HCT116 (cell line): ENCODE measurements around the gene MAST4. TPM values are rescaled to one million over a fixed set of nuclear protein-coding genes. Genes with fewer than 3 reads are reported as not detected.

Source experiments
- ATAC-seq: fragments of 200-7000 bp; cut with Tn5 transposase; 2 replicates; pipeline ENCODE4 v1.9.1; 2020; ENCODE audit warnings: mild to moderate bottlenecking, moderate library complexity
- BruUV-seq: library from RNA; stranded (reverse); fragments of 400-500 nt; replicated peaks from 2 replicates; lab custom pipeline; 2021; lab: Mats Ljungman, UMichigan
- CTCF ChIA-PET: fragments of 300-600 bp; sonication (Branson Sonifier 250); formaldehyde crosslinking; loops from one replicate; lab custom pipeline; 2021; ENCODE audit warnings: antibody characterized with exemption; lab: Charles Lee
- POLR2A ChIA-PET: fragments of 300-600, 350-600 bp; sonication (Branson Sonifier 250); formaldehyde crosslinking; loops from one replicate; lab custom pipeline; 2021; ENCODE audit warnings: antibody characterized with exemption; lab: Charles Lee
- RAD21 ChIA-PET, 2 experiments: fragments of 300-600 bp; sonication (Branson Sonifier 250); formaldehyde crosslinking; loops; one replicate each; lab custom pipeline; 2023; ENCODE audit warnings: low total read pairs in 2 of 2; ENCODE audit not compliant: uncharacterized antibody in 2 of 2, unreplicated experiment in 2 of 2, low non-redundant PET in 1 of 2; lab: Charles Lee
- DNase-seq: peaks from one replicate; pipeline ENCODE4 v3.0.0-alpha.2; 2010; ENCODE audit warnings: low read depth, low spot score
- H2AFZ ChIP-seq: fragments of 200-600 bp; shearing (Covaris generic), sonication (generic); 2 replicates; pipeline ENCODE4 v1.6.1; 2017; ENCODE audit warnings: low read depth, mixed run types, mixed read lengths, antibody characterized with exemption, low read length; ENCODE audit not compliant: poor library complexity, severe bottlenecking
- H3K27ac ChIP-seq: 2 replicates; pipeline ENCODE4 v1.5.1; 2012; ENCODE audit warnings: low read depth, low read length
- H3K27me3 ChIP-seq: fragments of 200-600 bp; sonication (generic); 2 replicates; pipeline ENCODE4 v1.6.1; 2016; ENCODE audit warnings: mixed run types, low read length, mixed read lengths; ENCODE audit not compliant: insufficient read depth
- H3K36me3 ChIP-seq, 2 experiments: fragments of 200-500 bp in 1 of 2; fragments of 200-600 bp in 1 of 2; sonication (Bioruptor generic) in 1 of 2; sonication (generic) in 1 of 2; 2 replicates each; pipeline versions ENCODE4 v1.5.1 to v1.6.1; 2014 to 2016; ENCODE audit warnings: low read length in 2 of 2, inconsistent platforms in 1 of 2, mixed read lengths in 1 of 2, mixed run types in 1 of 2; ENCODE audit not compliant: insufficient read depth in 2 of 2, control insufficient read depth in 1 of 2
- H3K4me1 ChIP-seq, 2 experiments: fragments of 200-600 bp in 1 of 2; sonication (generic) in 1 of 2; 2 replicates each; pipeline versions ENCODE4 v1.5.1 to v1.6.1; 2012 to 2017; ENCODE audit warnings: low read length in 2 of 2, inconsistent platforms in 1 of 2, mild to moderate bottlenecking in 1 of 2, mixed read lengths in 1 of 2, mixed run types in 1 of 2, moderate library complexity in 1 of 2; ENCODE audit not compliant: insufficient read depth in 2 of 2, control insufficient read depth in 1 of 2
- H3K4me2 ChIP-seq: fragments of 200-600 bp; sonication (generic); 2 replicates; pipeline ENCODE4 v1.6.1; 2017; ENCODE audit warnings: mixed run types, low read length, mixed read lengths
- H3K4me3 ChIP-seq, 2 experiments: fragments of 200-600 bp in 1 of 2; sonication (generic) in 1 of 2; replicated peaks in 1 of 2; 2 replicates each; pipeline ENCODE4 v1.5.1; 2011 to 2016; ENCODE audit warnings: low read length in 2 of 2, control low read depth in 1 of 2, low read depth in 1 of 2, mild to moderate bottlenecking in 1 of 2, mixed read lengths in 1 of 2, mixed run types in 1 of 2
- H3K79me2 ChIP-seq: fragments of 200-600 bp; sonication (generic); 2 replicates; pipeline ENCODE4 v1.6.1; 2017; ENCODE audit warnings: mild to moderate bottlenecking, mixed run types, low read length, moderate library complexity, mixed read lengths; ENCODE audit not compliant: insufficient read depth
- H3K9ac ChIP-seq: fragments of 200-600 bp; sonication (generic); 2 replicates; pipeline ENCODE4 v1.6.1; 2016; ENCODE audit warnings: low read length, mixed read lengths
- H3K9me2 ChIP-seq: fragments of 200-600 bp; sonication (generic), shearing (Covaris generic); 2 replicates; pipeline ENCODE4 v1.6.1; 2017; ENCODE audit warnings: mixed run types, mild to moderate bottlenecking, moderate library complexity; ENCODE audit not compliant: insufficient read depth
- H3K9me3 ChIP-seq, 2 experiments: fragments of 200-500 bp in 1 of 2; fragments of 200-600 bp in 1 of 2; sonication (Bioruptor generic) in 1 of 2; sonication (generic) in 1 of 2; 2 replicates each; pipeline ENCODE4 v1.6.1; 2014 to 2017; ENCODE audit warnings: low read length in 2 of 2, mixed read lengths in 2 of 2, inconsistent platforms in 1 of 2, low read depth in 1 of 2, mild to moderate bottlenecking in 1 of 2, mixed run types in 1 of 2, moderate library complexity in 1 of 2; ENCODE audit not compliant: control insufficient read depth in 1 of 2, insufficient read depth in 1 of 2
- H4K20me1 ChIP-seq: fragments of 200-600 bp; sonication (generic), shearing (Covaris generic); 2 replicates; pipeline ENCODE4 v1.6.1; 2017; ENCODE audit warnings: mixed run types, mild to moderate bottlenecking, moderate library complexity; ENCODE audit not compliant: insufficient read depth
- ATF3 ChIP-seq: IDR thresholded peaks from 2 replicates; pipeline ENCODE4 v1.6.1; 2012
- CBX3 ChIP-seq: IDR thresholded peaks from 2 replicates; pipeline ENCODE4 v1.6.1; 2012; ENCODE audit warnings: low read depth
- CEBPB ChIP-seq: IDR thresholded peaks from 2 replicates; pipeline ENCODE4 v1.6.1; 2012; ENCODE audit warnings: low read depth
- CTCF ChIP-seq, 3 experiments: fragments of 200-600 bp in 1 of 3; sonication (generic) in 1 of 3; IDR thresholded peaks in 2 of 3; conservative IDR thresholded peaks in 1 of 3; 2 replicates each; pipeline ENCODE4 v1.5.1; 2012 to 2017; ENCODE audit warnings: low read depth in 2 of 3, low read length in 2 of 3, antibody characterized with exemption in 1 of 3, borderline replicate concordance in 1 of 3, control low read depth in 1 of 3, mild to moderate bottlenecking in 1 of 3, mixed read lengths in 1 of 3, mixed run types in 1 of 3, moderate library complexity in 1 of 3; ENCODE audit not compliant: insufficient read depth in 1 of 3
- ELF1 ChIP-seq: IDR thresholded peaks from 2 replicates; pipeline ENCODE4 v1.6.1; 2012; ENCODE audit warnings: low read depth, borderline replicate concordance
- EZH2 ChIP-seq: fragments of 200-600 bp; sonication (generic); IDR thresholded peaks from 2 replicates; pipeline ENCODE4 v1.6.1; 2017; ENCODE audit warnings: antibody characterized with exemption, mixed run types
- EZH2phosphoT487 ChIP-seq: fragments of 200-600 bp; IDR thresholded peaks from 2 replicates; pipeline ENCODE4 v1.6.1; 2018; ENCODE audit warnings: antibody characterized with exemption, borderline replicate concordance
- FOSL1 ChIP-seq: IDR thresholded peaks from 2 replicates; pipeline ENCODE4 v1.6.1; 2012; ENCODE audit warnings: low read depth
- MAX ChIP-seq: IDR thresholded peaks from 2 replicates; pipeline ENCODE4 v1.6.1; 2012
- POLR2A ChIP-seq: IDR thresholded peaks from 2 replicates; pipeline ENCODE4 v1.7.0; 2011; ENCODE audit warnings: borderline replicate concordance; ENCODE audit not compliant: insufficient read depth, insufficient read length; ENCODE audit errors: extremely low read depth
- POLR2AphosphoS5 ChIP-seq: IDR thresholded peaks from 2 replicates; pipeline ENCODE4 v1.6.1; 2011; ENCODE audit warnings: mild to moderate bottlenecking, low read depth, low read length, moderate library complexity
- RAD21 ChIP-seq: IDR thresholded peaks from 2 replicates; pipeline ENCODE4 v1.6.1; 2012; ENCODE audit warnings: low read depth, mild to moderate bottlenecking
- SIN3A ChIP-seq: IDR thresholded peaks from 2 replicates; pipeline ENCODE4 v1.6.1; 2012; ENCODE audit warnings: low read depth
- SP1 ChIP-seq: IDR thresholded peaks from 2 replicates; pipeline ENCODE4 v1.6.1; 2012; ENCODE audit warnings: low read depth
- SRF ChIP-seq: IDR thresholded peaks from 2 replicates; pipeline ENCODE4 v1.6.1; 2012; ENCODE audit warnings: low read depth
- TCF7L2 ChIP-seq: IDR thresholded peaks from 2 replicates; pipeline ENCODE4 v1.7.0; 2011; ENCODE audit warnings: borderline replicate concordance, inconsistent platforms; ENCODE audit not compliant: insufficient read depth, insufficient read length; ENCODE audit errors: extremely low read depth
- YY1 ChIP-seq: IDR thresholded peaks from 2 replicates; pipeline ENCODE4 v1.6.1; 2011; ENCODE audit warnings: low read length, low read depth, moderate library complexity, mild to moderate bottlenecking; ENCODE audit not compliant: insufficient replicate concordance; ENCODE audit errors: extremely low read depth
- ZBTB33 ChIP-seq: IDR thresholded peaks from 2 replicates; pipeline ENCODE4 v1.6.1; 2011; ENCODE audit warnings: mild to moderate bottlenecking, low read length, moderate library complexity; ENCODE audit not compliant: insufficient replicate concordance; ENCODE audit errors: extremely low read depth
- ZFX ChIP-seq: fragments of 450-650 bp; IDR thresholded peaks from 2 replicates; pipeline ENCODE4 v1.6.1; 2017
- ZNF274 ChIP-seq: fragments of 200-500 bp; sonication (Bioruptor generic); IDR thresholded peaks from 2 replicates; pipeline ENCODE4 v1.6.1; 2014; ENCODE audit warnings: mild to moderate bottlenecking, low read depth, low read length, inconsistent platforms
- intact Hi-C: fragments of 100-400 bp; cut with micrococcal nuclease; formaldehyde crosslinking; loops from 2 replicates; pipeline ENCODE4 v1.10.0; 2022
- total RNA-seq: library from RNA; stranded (reverse); gene quantifications from one replicate; pipeline ENCODE4 v1.2.1, GENCODE V29; 2021; ENCODE audit not compliant: unreplicated experiment

MAST4 gene
- total RNA-seq, 1 experiment from 2014 or later, result 1.1 TPM

GRCh38 chr5:66680221-66680620 is 84.0 kb downstream of the MAST4 start:
- H3K4me2 ChIP-seq, result no peak overlapping the region
- BruUV-seq, result no TSS peak
- H3K9me2 ChIP-seq, result no peaks in the 10 kb centered on the region
- no peak for ATAC-seq
- no peak for DNase-seq
- H3K4me3 ChIP-seq, result no peak overlapping the region
- TF ChIP-seq CTCF (IDR thresholded peaks at IDR 0.05 in 2 of 3, conservative IDR thresholded peaks at IDR 0.05 in 1 of 3; ENCODE audit: borderline replicate concordance in 1 of 3, insufficient read depth in 1 of 3, low read depth in 2 of 3, low read length in 2 of 3) (no peak), EZH2 (no peak), ZNF274 (no peak), YY1 (no peak), EZH2phosphoT487 (no peak), CEBPB (no peak), ZFX (no peak), POLR2A (no peak), MAX (no peak), POLR2AphosphoS5 (no peak), FOSL1 (no peak), ELF1 (no peak), SIN3A (no peak), SRF (no peak), SP1 (no peak), CBX3 (no peak), TCF7L2 (no peak), ATF3 (no peak), RAD21 (no peak), ZBTB33 (no peak)
- H4K20me1 ChIP-seq, result no peaks in the 10 kb centered on the region
- peaks cover 36% of the 10 kb centered on the region for H3K27me3 ChIP-seq
- no peaks in the 10 kb centered on the region for H3K79me2 ChIP-seq
- no peaks in the 10 kb centered on the region for H3K9me3 ChIP-seq
- RAD21 ChIA-PET, result no interaction called here
- no peaks in the 10 kb centered on the region for H3K4me1 ChIP-seq
- POLR2A ChIA-PET, result no interaction called here
- H3K9ac ChIP-seq, result no peak overlapping the region
- intact Hi-C loops, result no loop called here
- H2AFZ ChIP-seq, result no peak overlapping the region
- no peak overlapping the region for H3K27ac ChIP-seq
- no peaks in the 10 kb centered on the region for H3K36me3 ChIP-seq
- CTCF ChIA-PET, result interaction anchor here (1.1 kb wide), 1 partner anchor 77 kb away, joined by 3 read pairs; no protein-coding TSS in a partner anchor
